IPS DF 19.7 (cell line): ENCODE measurements around the gene EXTL1.

Experiments
- DNase-seq: peaks from one replicate; pipeline ENCODE4 v3.0.0-alpha.2; 2013; ENCODE audit warnings: low read depth, low spot score

Gene EXTL1

DNA sequence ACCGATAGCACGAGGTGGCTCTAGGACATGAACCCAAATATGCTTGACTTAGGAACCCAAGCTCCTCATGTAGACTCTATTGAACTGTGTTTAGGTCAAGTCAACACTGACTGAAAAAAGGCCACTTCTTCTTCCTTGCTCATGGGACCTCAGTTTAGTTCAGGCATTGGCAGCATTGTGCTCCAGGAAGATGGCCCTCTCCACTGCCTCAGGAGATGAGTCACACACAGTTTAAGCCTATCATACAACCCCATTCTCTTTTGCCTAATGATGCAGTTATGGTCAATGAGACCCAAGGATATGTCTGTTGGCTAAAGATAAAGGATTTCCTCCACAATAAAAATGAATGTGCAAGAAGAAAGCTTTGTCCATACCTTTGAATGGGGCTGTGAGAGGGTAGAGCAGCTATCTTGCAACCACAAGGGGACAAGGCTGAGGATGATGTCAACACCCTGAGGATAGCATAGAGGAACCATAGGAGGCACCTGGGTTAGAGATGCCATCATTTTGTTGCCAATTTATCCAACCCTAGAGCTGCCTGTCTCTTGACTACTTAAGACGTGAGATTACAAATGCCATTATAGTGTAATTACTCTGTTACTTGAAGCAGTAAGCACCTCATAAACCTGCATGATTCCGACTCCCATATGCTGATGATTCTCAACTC, 48.9 kb downstream of the EXTL1 start:
- no peak for DNase-seq

DNA sequence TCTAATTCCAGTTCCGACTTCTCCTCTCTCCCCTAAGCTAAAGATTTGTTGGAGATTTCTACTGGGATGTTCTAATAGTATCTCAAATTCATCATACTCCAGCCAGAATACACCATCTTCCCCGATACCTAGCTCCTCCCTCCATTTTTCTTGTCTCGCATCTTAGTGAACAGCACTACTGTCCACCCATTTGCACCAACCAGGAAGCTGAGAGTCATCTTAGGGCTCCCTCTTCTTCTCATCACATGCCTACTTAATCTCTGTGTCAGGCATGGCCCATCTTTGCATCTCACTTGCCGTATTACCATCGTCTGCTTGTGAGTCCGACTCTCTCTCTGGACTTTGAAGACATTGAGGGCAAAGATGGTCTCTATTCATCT, 49.4 kb downstream of the EXTL1 start:
- DNase-seq, result no peak

- DNase-seq, result no peak
Measured at GRCh38 chr1:26072305-26072704, 50.7 kb downstream of the EXTL1 start.

DNA sequence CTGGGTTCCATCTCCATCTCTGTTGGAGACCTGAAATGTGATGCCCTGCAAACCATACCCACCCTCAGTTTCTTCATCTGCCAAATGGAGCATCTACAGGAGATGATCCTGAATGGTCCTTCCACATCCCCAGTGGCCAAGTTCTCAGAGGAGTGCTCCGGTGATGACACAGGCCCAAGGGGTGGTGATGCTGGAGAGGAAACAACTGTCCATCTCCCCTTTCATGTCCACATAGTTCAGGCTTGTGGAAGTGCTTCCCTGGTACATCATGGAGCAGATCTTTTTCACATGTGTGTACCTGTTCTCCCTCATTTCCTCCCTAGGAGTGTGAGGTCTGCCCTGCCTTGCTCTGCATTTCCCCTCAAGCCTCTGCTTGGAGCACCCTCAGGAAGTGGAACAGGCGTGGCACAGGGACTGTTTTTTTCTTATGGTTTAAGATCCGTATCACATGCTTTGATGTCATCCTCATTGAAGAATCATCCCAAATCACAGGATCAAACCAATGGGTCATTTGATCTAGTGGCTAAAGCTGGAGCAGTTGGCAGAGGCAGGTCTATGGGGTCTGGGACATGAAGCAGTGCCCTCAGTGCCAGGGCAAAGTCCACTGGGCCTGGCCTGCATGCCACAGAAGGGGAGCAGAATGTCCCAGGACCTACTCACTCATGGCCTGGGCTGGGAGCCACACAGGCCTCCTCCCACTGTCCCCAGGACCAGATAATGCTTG, 54.0 kb downstream of the EXTL1 start:
- no peak for DNase-seq

GRCh38 chr1:26077524-26077923, 55.9 kb downstream of the EXTL1 start:
- no peak for DNase-seq

DNA sequence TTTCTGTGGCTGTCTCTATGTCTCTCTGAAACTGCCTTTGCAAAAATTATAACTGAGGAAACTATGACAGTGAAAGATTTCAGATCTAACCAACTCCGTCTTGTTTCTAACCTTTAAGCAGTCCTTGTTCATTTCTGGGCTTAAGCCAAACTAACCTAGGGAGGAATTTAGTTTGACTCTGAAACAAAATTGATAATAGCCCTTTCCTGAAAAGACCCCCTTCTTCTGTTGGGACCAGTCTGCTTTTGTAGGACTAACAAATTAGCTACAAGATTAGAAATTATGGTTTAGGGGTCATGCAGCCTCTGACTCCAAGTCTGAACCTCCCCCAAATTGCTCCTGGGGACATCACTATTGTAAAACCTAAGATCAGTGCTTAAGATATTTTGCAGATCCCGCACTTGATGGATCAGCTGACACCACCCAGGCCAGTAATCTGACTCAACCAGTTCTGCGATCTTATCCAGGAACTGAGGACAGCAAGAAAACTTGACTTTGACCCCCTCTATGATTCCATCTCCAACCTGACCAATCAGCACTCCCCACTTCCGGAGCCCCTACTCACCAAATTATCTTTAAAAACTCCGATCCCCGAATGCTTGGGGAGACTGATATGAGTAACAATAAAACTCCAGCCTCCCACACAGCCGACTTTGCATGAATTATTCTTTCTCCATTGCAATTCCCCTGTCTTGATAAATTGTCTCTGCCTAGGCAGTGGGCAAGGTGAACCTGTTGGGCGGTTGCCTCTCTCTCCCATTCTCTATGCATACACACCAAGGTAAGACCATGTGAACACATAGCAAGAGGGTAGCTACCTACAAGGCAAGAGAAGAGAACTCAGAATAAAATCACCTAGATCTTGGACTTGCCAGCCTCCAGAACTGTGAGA, 57.0 kb downstream of the EXTL1 start:
- DNase-seq, result no peak

- no peak for DNase-seq
Measured at GRCh38 chr1:26079178-26079563, 57.6 kb downstream of the EXTL1 start.

- DNase-seq, result no peak
Measured at GRCh38 chr1:26079960-26080814, 58.6 kb downstream of the EXTL1 start.

- DNase-seq, result no peak
Measured at GRCh38 chr1:26081267-26082019, 59.9 kb downstream of the EXTL1 start.

GRCh38 chr1:26082020-26082350, 60.4 kb downstream of the EXTL1 start:
- DNase-seq, result no peak

DNA sequence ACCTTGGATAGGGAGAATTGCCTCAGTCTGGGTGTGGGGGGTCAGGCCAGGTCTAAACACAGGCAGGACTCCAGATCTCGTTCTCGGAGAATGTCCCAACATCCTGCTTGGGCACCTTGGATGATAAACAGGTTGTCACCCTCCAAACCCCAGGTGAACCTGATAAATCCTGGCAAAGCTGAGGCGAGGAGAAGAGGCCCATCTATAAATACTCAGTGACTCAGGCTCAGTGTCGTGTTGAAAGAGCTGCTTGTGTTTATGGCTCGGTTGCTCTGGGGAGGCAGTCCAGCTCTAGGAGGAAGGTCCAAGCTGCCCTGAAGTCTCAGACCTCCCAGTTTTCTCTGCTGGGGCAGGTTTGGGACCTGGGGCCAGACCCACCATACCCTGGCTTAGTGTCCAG, 61.6 kb downstream of the EXTL1 start:
- DNase-seq, result no peak

DNA sequence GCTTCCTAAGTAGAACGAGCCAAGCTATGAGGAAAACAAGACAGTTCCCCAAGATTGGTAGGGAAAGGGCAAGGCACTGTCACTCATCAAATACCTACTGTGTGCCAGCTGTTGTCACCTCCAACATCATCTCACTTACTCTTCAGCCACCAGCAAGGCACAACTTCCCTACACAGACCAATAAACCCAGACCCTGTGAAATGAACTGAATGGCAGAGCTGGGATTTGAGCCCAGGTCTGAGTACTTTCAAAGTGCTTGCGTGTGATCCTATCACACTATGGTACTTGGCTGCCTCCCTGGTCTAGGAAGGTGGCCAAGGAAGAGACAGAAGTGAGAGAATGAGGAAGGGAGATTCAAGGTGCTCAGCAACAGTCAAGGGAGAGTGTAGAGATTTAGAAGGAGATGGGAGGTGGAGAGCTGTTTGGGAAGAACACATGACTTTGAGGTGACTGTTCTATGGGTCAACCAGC, 62.6 kb downstream of the EXTL1 start:
- no peak for DNase-seq

DNA sequence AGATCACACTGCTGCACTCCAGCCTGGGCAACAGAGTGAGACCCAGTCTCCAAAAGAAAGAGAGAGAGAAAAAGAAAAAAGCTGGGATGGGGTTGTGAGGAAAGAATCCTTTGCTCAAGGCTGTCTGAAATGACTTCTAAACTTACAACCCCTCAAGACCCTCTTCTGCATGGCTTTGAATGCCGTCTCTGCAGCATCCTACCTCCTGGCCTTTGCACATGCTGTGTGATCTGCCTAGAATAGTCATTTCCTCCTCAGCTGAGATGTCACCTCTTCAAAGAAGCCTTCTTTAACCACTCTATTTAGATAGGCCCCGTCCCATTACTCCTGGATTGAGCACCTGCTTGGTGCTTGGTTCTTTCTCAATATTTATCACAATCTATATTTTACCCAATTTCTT, 63.3 kb downstream of the EXTL1 start:
- DNase-seq, result no peak
